GM19025 (cell line): Measurements from ENCODE around the gene GON4L.
"Not testable (repeated sequence)": the region's sequence is repeated elsewhere in the genome, so short reads cannot be mapped to it uniquely, and the experiment has no call there.

Experiments
- ATAC-seq: cut with Tn5 transposase; IDR thresholded peaks from one replicate; pipeline ENCODE4 v1.9.1; 2021; ENCODE audit warnings: mild to moderate bottlenecking, low read depth, moderate library complexity; ENCODE audit not compliant: unreplicated experiment

GON4L gene

DNA sequence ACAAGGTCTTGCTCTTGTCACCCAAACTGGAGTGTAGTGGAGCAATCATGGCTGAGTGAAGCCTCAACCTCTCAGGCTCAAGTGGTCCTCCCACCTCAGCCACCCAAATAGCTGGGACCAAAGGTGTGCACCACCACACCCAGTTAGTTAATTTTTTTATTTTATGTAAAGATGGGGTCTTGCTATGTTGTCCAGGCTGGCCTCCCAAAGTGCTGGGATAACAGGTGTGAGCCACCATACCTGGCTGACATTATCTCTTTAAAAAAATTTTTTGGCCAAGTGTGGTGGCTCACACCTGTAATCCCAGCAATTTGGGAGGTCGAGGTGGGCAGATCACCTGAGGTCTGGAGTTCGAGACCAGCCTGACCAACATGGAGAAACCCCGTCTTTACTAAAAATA, 98.0 kb downstream of the GON4L start:
- ATAC-seq = not testable (repeated sequence)

DNA sequence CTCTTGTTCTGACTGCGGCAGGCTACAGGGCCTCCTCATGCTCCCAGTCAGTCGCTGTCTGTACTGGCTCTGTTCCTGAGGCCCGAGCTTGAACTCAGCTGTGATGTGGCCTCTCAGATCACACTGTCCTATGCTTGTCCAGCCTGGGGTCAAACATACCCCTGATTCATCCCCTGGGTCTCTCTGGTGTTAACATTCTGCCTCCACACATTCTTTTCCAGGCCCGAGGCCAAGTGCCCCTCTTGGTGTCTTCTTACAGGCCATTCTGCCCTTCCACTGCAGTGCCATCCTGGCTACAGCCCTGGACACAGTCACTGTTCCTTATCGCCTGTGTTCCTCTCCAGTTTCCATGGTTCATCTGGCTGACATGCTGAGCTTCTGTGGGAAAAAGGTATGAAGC, 108.9 kb downstream of the GON4L start:
- ATAC-seq = not testable (repeated sequence)

DNA sequence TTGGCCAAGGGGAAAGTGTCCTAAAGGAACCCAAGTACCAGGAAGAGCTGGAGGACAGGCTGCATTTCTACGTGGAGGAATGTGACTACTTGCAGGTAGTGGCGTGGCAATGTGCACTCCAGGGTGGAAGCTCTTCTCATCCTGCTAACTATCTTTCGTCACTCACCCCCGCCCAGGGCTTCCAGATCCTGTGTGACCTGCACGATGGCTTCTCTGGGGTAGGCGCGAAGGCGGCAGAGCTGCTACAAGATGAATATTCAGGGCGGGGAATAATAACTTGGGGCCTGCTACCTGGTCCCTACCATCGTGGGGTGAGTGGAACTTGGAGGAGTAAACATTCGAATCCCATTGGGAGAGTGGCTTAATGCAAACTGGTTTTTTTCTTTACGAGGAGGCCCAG, 109.4 kb downstream of the GON4L start:
- not testable (repeated sequence) for ATAC-seq

DNA sequence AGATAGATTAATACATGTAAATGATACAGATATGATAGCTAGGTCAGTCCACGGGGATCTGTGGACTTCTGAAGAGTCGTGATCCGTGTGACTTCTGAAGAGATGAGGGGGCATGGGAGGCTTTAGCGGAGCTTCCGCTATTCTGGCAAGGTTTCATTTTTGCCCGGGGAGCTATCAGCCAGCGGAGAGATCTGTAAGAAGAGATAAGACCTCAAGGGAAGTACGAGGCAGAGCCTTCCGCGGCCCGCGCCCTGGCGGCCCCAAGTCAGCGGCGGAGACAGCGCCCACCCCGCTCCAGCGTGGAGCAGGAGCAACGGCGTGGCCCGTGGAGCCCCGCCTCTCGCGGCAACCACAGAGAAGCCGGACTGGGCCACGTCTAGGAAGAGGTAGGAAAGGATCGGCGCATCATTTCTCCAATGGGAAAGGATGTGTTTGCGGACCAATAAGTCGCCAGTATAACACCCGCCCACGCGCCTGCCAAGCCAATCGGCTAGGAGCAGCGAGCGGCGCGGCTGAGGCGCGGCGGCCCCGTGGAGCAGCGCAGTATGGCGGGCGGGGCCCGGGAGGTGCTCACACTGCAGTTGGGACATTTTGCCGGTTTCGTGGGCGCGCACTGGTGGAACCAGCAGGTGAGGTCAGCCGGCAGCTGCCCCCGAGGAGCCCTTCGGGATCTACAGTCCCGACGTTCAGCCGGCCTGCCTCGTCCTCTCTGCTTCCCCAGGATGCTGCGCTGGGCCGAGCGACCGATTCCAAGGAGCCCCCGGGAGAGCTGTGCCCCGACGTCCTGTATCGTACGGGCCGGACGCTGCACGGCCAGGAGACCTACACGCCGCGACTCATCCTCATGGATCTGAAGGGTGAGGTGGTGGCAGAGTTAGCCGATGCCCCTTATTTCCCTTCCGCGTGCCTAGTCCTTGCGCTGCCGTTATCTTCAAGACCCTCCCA, 111.5 kb downstream of the GON4L start:
- peak; percentile 93 for ATAC-seq

DNA sequence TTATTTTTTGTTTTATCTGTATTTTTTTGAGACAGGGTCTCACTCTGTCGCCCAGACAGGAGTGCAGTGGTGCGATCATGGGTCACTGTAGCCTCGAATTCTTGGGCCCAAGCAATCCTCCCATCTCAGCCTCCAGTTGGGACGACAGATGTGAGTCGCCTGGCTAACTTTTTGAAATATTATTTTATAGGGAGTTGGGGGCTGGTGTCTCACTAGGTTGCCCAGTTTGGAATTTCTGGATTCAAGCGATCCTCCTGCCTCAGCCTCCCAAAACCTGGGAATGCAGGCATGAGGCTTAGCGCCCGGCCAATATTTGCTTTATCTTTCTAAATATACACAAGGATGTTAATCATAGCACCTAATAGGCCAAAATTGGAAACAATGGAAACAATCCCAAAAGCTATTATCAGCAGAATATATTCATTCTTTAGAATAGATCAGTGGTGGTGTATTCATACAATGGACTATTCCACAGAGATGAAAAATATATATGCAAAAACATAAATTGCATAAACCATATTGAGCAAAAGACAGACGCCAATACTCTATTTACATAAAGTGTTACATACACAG, 112.2 kb downstream of the GON4L start:
- no peak for ATAC-seq

DNA sequence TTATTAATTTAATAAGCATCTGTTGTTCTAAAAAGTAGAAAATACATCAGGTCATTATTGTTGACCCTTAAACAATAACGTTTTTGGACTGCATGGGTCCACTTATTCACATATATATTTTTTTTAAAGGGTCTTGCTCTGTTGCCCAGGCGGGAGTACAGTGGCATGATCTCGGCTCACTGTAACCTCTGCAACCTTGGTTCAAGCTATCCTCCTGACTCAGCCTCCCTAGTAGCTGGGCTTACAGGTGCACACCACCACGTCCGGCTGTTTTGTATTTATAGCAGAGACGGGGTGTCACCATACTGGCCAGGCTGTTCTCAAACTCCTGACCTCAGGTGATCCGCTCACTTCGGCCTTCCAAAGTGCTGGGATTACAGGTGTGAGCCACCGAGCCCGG, 115.1 kb downstream of the GON4L start:
- ATAC-seq = no peak

DNA sequence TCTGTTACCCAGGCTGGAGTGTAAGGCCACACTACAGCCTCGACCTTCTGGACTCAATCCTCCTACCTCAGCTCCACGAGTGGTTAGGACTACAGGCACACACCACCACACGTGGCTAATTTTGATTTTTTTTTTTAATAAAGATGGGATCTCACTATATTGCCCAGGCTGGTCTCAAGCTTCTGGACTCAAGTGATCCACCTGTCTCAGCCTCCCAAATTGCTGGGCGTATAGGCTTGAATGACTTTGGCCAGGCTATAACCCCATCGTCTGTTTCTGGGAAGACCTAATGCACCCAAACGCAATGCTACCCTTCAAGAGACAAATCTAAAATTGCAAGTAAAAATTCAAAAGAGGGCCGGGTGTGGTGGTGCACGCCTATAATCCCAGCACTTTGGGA, 116.0 kb downstream of the GON4L start:
- no peak for ATAC-seq

DNA sequence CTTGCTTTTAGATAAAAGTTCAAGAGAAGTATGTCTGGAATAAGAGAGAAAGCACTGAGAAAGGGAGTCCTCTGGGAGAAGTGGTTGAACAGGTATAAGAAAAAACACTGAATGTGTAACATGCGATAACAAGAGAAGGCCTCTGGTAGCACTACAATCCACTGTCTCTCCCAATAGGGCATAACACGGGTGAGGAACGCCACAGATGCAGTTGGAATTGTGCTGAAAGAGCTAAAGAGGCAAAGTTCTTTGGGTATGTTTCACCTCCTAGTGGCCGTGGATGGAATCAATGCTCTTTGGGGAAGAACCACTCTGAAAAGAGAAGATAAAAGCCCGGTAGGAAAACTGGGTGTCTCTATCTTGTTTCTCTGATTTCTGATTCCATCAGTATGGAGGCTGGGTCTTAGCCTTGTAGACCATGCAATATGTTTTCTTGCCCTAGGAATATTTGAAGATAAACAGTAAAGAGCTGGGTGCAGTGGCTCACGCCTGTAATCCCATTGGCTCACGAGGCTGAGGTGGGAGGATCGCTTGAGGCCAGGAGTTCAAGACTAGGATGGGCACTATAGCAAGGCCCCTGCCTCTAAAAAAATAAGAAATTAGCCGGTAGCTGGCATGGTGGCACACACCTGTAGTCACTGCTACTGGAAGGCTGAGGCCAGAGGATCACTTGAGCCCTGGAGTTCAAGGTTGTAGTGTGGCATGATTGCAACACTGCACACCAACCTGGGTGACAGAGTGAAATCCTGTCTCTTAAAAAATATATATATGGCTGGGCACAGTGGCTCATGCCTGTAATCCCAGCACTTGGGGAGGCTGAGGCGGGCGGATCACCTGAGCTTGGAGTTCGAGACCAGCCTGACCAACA, 127.7 kb downstream of the GON4L start:
- no peak for ATAC-seq

DNA sequence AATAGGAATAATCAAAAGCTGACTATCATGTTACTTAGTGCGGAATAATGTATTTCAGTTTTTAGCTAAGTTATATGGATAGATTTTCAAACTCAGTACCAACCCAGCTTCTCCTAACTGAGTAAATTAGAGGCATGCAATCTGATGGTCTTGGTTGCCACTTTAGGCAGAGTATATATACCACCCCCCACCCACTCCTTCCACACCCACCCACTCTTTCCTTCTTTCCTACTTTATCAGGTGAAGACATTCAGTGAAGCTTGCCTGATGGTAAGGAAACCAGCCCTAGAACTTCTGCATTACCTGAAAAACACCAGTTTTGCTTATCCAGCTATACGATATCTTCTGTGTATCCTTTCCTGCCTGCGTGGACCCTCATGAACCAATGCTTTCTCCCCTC, 131.9 kb downstream of the GON4L start:
- no peak for ATAC-seq

DNA sequence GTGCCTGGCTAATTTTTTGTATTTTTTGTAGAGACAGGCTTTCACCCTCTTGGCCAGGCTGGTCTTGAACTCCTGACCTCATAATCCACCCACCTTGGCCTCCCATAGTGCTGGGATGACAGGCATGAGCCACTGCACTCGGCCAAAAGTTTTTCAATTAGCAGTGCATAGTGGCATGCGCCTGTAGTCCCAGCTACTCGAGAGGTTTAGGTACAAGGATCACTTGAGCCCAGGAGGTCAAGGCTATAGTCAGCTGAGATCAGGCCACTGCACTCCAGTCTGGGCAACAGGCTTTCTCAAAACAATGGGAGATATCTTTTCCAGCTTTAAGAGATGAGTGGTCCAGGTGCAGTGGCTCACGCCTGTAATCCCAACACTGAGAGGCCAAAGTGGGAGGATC, 137.3 kb downstream of the GON4L start:
- no peak for ATAC-seq

DNA sequence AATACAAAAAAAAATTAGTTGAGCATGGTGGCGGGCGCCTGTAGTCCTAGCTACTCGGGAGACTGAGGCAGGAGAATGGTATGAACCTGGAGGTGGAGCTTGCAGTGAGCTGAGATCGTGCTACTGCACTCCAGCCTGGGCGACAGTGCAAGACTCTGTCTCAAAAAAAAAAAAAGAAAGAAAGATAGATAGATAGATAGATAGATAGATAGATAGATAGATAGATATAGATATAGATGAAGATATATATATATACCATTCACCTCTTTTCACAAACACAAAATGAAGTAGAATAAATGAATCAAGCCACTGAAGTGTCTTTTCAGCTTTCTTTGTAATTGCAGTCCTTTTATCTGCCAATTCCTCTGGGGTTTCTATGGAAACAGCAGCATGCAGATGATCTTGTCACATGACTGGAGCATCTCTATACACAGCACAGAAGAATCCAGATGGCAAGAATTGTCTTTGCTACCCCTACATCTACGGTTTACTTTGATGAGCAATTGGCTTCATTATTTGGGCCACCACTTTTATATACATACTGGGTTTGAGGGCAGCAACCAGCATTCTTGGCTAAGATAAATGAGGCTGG, 138.4 kb downstream of the GON4L start:
- not testable (repeated sequence) for ATAC-seq

DNA sequence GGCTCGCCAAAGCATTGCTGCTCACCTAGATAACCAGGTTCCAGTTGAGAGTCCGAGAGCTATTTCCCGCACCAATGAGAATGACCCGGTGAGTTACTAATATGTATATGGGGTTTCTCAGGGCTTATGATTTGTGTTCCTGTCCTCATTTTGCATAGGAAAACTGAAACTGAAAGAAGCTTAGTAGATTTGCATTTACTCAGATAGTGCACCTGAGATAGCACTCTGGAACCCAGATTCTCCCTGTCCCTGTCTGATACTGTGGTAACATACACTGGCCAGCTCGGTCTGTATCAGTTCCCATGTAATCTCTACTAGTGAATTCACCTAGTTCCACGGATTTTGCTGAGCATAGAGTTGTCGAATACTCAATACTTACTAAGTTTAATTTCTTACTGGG, 140.0 kb downstream of the GON4L start:
- ATAC-seq = peak; percentile 58

DNA sequence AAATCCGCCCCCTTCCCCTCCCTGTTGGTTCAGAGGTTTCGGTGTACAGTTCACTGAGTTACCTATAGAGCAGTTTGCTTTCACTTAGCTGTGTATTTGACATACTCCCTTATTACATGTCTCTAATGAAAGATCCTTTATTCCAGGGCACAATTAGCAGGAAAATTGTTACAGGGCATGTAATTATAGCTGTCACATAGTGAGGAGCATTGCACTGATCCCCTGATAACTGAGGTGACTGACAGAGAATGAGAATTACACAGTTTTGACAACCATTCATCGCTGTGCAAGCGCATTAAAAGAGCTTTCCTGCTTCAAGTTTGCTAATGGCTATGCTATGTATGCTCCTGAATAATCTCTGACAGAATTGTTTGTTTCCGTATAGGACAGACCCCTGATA, 141.2 kb downstream of the GON4L start:
- ATAC-seq = no peak

DNA sequence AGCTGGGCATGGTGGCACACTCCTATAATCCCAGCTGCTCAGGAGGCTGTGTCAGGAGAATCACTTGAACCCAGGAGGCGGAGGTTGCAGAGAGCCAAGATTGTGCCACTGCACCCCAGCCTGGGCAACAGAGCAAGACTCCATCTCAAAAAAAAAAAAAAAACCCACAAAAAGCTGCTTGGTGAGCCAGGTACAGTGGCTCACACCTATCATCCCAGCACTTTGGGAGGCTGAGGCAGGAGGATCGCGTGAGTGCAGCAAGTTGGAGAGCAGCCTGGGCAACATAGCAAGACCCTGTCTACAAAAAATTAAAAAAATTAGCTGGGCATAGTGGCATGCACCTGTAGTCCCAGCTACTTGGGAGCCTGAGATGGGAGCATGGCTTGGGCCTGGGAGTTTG, 142.0 kb downstream of the GON4L start:
- not testable (repeated sequence) for ATAC-seq

DNA sequence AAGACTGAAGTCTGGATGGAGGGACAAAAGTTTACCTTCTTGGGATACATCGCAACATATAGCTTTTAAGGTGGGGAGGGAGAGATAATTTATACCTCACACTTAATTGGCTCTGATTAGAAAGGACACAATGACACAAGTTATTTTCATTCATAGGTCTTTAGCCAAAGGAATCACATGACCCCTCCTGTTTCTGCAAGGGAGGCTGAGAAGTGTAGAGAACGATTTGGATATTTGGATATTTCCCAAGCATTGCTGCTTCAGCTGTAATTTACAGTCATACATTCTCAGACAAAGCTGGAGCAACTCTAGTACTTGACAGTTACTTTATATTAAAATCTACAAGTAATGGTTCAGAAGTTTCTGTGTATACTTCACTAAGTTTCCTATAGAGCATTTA, 143.9 kb downstream of the GON4L start:
- no peak for ATAC-seq

DNA sequence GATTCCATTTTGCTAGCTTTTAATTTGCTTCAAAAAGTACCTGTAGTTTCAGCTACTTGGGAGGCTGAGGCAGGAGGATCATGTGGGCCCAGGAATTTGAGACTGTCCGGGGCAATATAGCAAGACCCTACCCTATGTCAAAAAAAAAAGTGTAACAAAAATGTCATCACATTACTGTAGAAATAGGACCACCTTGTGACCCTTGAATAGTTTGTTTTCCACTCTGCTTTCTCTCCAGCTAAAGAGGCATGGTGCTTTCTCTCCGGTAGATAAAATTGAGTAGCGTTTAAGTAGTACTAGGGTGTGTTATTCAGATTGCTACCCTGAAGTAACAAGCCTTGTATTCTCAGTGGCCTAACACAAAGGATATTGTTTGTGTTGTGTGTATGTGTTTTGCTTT, 144.4 kb downstream of the GON4L start:
- ATAC-seq = not testable (repeated sequence)

DNA sequence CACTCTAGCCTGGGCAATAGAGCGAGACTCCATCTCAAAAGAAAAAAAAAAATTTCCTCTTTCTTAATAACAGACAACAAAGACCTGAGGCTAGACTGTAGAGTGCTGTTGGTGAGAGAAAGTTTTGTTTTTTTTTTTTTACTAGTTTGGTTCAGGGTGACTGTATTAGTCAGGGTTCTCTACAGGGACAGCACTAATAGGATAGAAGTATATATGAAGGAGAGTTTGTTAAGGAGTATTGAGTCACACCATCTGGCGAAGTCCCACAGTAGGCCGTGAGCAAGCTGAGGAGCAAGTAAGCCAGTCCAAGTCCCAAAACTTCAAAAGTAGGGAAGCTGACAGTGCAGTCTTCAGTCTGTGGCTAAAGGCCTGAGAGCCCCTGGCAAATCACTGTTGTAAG, 145.6 kb downstream of the GON4L start:
- not testable (repeated sequence) for ATAC-seq

DNA sequence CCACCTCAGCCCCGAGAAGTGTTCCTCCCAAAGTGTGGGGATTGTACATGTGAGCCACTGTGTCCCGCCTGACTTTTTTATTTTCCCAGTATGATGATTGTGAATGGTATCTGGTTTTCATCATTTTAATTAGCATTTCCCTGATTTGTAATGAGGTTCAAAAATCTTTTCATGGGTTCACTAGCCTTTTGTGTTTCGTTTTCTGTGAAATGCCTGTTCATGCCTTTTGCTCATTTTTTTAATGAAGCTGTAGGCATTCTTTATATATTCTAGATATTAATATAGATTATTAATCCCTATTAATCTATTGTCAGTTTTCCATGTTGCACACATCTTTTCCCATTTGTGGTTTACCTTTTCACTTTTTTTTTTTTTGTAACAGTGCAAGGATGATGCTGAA, 147.6 kb downstream of the GON4L start:
- no peak for ATAC-seq

DNA sequence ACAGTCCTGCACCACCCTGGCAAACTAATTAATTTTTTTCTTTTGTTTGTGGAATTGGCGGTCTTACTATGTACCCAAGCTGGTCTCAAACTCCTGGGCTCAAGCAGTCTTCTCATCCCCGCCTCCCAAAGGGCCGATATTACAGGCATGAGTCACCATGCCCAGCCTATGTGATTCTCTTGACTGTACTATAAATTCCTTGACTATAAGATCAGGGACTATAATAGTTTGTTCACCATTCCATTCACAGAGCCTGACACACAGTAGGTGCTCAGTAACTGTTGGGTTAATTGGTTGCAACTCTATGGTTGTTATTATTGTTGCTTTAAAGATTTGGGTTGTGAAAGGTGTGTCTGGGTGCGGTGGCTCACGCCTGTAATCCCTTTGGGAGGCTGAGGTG, 150.9 kb downstream of the GON4L start:
- ATAC-seq = no peak

DNA sequence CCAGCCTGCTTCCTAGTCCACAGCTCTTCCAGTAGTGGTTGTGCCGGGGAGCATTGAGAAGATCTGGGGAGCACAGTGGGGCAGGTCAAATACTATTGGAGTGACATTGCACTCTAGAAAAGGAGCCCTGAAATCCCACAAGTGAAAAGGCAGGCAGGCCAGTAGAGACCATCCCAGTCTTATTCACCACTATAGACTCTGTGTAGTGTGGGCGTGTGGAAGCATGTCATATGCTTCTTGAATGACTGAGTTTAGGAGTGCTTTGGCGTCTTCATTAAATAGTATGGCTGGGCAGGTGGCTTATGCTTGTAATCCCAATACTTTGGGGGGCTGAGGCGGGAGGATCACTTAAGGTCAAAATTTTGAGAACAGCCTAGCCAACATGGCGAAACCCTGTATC, 152.6 kb downstream of the GON4L start:
- not testable (repeated sequence) for ATAC-seq

DNA sequence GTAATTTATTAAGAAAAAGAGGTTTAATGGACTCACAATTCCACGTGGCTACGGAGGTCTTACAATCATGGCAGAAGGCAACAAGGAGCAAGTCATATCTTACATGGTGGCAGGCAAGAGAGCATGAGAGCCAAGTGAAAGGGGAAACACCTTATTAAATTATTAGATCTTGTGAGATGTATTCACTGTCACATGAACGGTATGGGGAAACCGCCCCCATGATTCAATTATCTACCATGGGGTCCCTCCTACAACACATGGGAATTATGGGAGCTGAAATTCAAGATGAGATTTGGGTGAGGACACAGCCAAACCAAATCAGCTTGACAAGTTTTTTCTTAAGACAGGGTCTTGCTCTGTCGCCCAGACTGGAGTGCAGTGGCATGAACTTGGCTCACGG, 153.8 kb downstream of the GON4L start:
- ATAC-seq = no peak
